Trophoblast cell (in vitro differentiated cells and primary cell): Measurements from ENCODE around the gene GABRR3.

ENCODE experiments used
- DNase-seq, 2 donors: peaks; one replicate each; pipeline ENCODE4 v3.0.0-alpha.2; 2016
- H2AFZ ChIP-seq: 2 replicates; pipeline ENCODE4 v1.6.1; 2013; ENCODE audit warnings: low read length, moderate library complexity, mild to moderate bottlenecking; ENCODE audit not compliant: insufficient read depth, poor library complexity
- H2AK5ac ChIP-seq: 2 replicates; pipeline ENCODE4 v1.6.1; 2013; ENCODE audit warnings: mild to moderate bottlenecking, low read length
- H2BK120ac ChIP-seq: 2 replicates; pipeline ENCODE4 v1.6.1; 2013; ENCODE audit warnings: low read length, mild to moderate bottlenecking, moderate library complexity; ENCODE audit not compliant: insufficient read depth, poor library complexity
- H2BK12ac ChIP-seq: 2 replicates; pipeline ENCODE4 v1.6.1; 2013; ENCODE audit warnings: mild to moderate bottlenecking, low read length, moderate library complexity
- H2BK5ac ChIP-seq: 2 replicates; pipeline ENCODE4 v1.6.1; 2013; ENCODE audit warnings: low read length, low read depth, moderate library complexity, mild to moderate bottlenecking; ENCODE audit not compliant: poor library complexity
- H3K14ac ChIP-seq: 2 replicates; pipeline ENCODE4 v1.6.1; 2013; ENCODE audit warnings: mild to moderate bottlenecking, low read length
- H3K18ac ChIP-seq: 2 replicates; pipeline ENCODE4 v1.6.1; 2013; ENCODE audit warnings: mild to moderate bottlenecking, low read length
- H3K23ac ChIP-seq: 2 replicates; pipeline ENCODE4 v1.6.1; 2013; ENCODE audit warnings: low read length
- H3K27ac ChIP-seq: 2 replicates; pipeline ENCODE4 v1.5.1; 2013; ENCODE audit warnings: low read depth, mild to moderate bottlenecking, inconsistent platforms, low read length, moderate library complexity
- H3K27me3 ChIP-seq: 2 replicates; pipeline ENCODE4 v1.6.1; 2013; ENCODE audit warnings: inconsistent platforms, mild to moderate bottlenecking, low read length, moderate library complexity; ENCODE audit not compliant: insufficient read depth
- H3K36me3 ChIP-seq, 2 experiments: 1 replicate in 1 of 2; 2 replicates in 1 of 2; pipeline ENCODE4 v1.6.1; 2013; ENCODE audit warnings: low read length in 2 of 2, mild to moderate bottlenecking in 2 of 2, moderate library complexity in 1 of 2; ENCODE audit not compliant: insufficient read depth in 2 of 2, control insufficient read depth in 1 of 2
- H3K4ac ChIP-seq: 2 replicates; pipeline ENCODE4 v1.6.1; 2013; ENCODE audit warnings: low read depth, mild to moderate bottlenecking, low read length, moderate library complexity
- H3K4me1 ChIP-seq, 2 experiments: 1 replicate in 1 of 2; 2 replicates in 1 of 2; pipeline ENCODE4 v1.6.1; 2013; ENCODE audit warnings: low read length in 2 of 2, mild to moderate bottlenecking in 2 of 2, moderate library complexity in 1 of 2; ENCODE audit not compliant: insufficient read depth in 2 of 2, control insufficient read depth in 1 of 2
- H3K4me2 ChIP-seq: 2 replicates; pipeline ENCODE4 v1.6.1; 2013; ENCODE audit warnings: inconsistent platforms, mild to moderate bottlenecking, low read length, moderate library complexity
- H3K4me3 ChIP-seq: 2 replicates; pipeline ENCODE4 v1.5.1; 2013; ENCODE audit warnings: mild to moderate bottlenecking, low read depth, low read length, inconsistent platforms
- H3K79me1 ChIP-seq: one replicate; pipeline ENCODE4 v1.6.1; 2013; ENCODE audit warnings: low read length
- H3K79me2 ChIP-seq: 2 replicates; pipeline ENCODE4 v1.6.1; 2013; ENCODE audit warnings: low read length, mild to moderate bottlenecking; ENCODE audit not compliant: control insufficient read depth, insufficient read depth, poor library complexity
- H3K9ac ChIP-seq: 2 replicates; pipeline ENCODE4 v1.6.1; 2013; ENCODE audit warnings: mild to moderate bottlenecking, low read length
- H3K9me3 ChIP-seq: 2 replicates; pipeline ENCODE4 v1.6.1; 2013; ENCODE audit warnings: low read depth, mild to moderate bottlenecking, control low read depth, inconsistent platforms, low read length; ENCODE audit not compliant: insufficient read depth
- H4K12ac ChIP-seq: 2 replicates; pipeline ENCODE4 v1.6.1; 2013; ENCODE audit warnings: low read depth, mild to moderate bottlenecking, low read length, moderate library complexity
- H4K8ac ChIP-seq: 2 replicates; pipeline ENCODE4 v1.6.1; 2013; ENCODE audit warnings: low read depth, mild to moderate bottlenecking, low read length, moderate library complexity
- H4K91ac ChIP-seq: one replicate; pipeline ENCODE4 v1.6.1; 2013; ENCODE audit warnings: low read depth, mild to moderate bottlenecking, low read length, moderate library complexity
- WGBS: extraction: QIAGEN DNeasy Blood & Tissue Kit; methylation state at CpG from one replicate; pipeline ENCODE4 v1.1.7; 2013; ENCODE audit warnings: missing lambda C conversion rate; ENCODE audit not compliant: insufficient read length, insufficient coverage; ENCODE audit errors: extremely low coverage; 5-methylcytosine and 5-hydroxymethylcytosine counted together

GABRR3 gene

GRCh38 chr3:98038286-98038685, 3.2 kb upstream of the GABRR3 start:
- no peak overlapping the region for H2BK5ac ChIP-seq
- no peak overlapping the region for H2AK5ac ChIP-seq
- H3K23ac ChIP-seq = no peak overlapping the region
- H3K4ac ChIP-seq = no peak overlapping the region
- no peak overlapping the region for H3K9ac ChIP-seq
- no peaks in the 10 kb centered on the region for H3K27me3 ChIP-seq
- no peaks in the 10 kb centered on the region for H3K79me1 ChIP-seq
- H3K18ac ChIP-seq = no peak overlapping the region
- no peak overlapping the region for H2BK12ac ChIP-seq
- H4K8ac ChIP-seq = no peak overlapping the region
- no CpG with 5 or more reads among the region's 3 CpGs for WGBS
- H3K14ac ChIP-seq = no peak overlapping the region
- DNase-seq = no peak
- no peaks in the 10 kb centered on the region for H3K9me3 ChIP-seq
- H3K4me2 ChIP-seq = no peak overlapping the region
- H4K91ac ChIP-seq = no peak overlapping the region
- no peak overlapping the region for H2BK120ac ChIP-seq
- H4K12ac ChIP-seq = no peak overlapping the region
- no peak overlapping the region for H2AFZ ChIP-seq
- H3K27ac ChIP-seq = no peak overlapping the region
- H3K4me1 ChIP-seq = no peaks in the 10 kb centered on the region
- H3K79me2 ChIP-seq = no peaks in the 10 kb centered on the region
- H3K4me3 ChIP-seq = no peak overlapping the region
- no peaks in the 10 kb centered on the region for H3K36me3 ChIP-seq

- no peak overlapping the region for H4K91ac ChIP-seq
- no peaks in the 10 kb centered on the region for H3K9me3 ChIP-seq
- H3K9ac ChIP-seq = no peak overlapping the region
- no peaks in the 10 kb centered on the region for H3K4me1 ChIP-seq
- H3K79me1 ChIP-seq = no peaks in the 10 kb centered on the region
- H3K4ac ChIP-seq = no peak overlapping the region
- H3K14ac ChIP-seq = no peak overlapping the region
- WGBS = no CpG with 5 or more reads among the region's 2 CpGs
- no peak for DNase-seq
- no peaks in the 10 kb centered on the region for H3K36me3 ChIP-seq
- H3K27me3 ChIP-seq = no peaks in the 10 kb centered on the region
- H3K18ac ChIP-seq = no peak overlapping the region
- no peak overlapping the region for H4K8ac ChIP-seq
- no peak overlapping the region for H4K12ac ChIP-seq
- no peaks in the 10 kb centered on the region for H3K79me2 ChIP-seq
- no peak overlapping the region for H3K4me3 ChIP-seq
- H3K27ac ChIP-seq = no peak overlapping the region
- H2BK12ac ChIP-seq = no peak overlapping the region
- H2BK5ac ChIP-seq = no peak overlapping the region
- H2BK120ac ChIP-seq = no peak overlapping the region
- H2AFZ ChIP-seq = no peak overlapping the region
- no peak overlapping the region for H3K23ac ChIP-seq
- no peak overlapping the region for H2AK5ac ChIP-seq
- H3K4me2 ChIP-seq = no peak overlapping the region
Observed at GRCh38 chr3:98034486-98034885, 629 bp downstream of the GABRR3 start.

- H3K9ac ChIP-seq = no peak overlapping the region
- no peak overlapping the region for H4K91ac ChIP-seq
- no peak overlapping the region for H2BK5ac ChIP-seq
- no peaks in the 10 kb centered on the region for H3K4me1 ChIP-seq
- no peak overlapping the region for H2BK120ac ChIP-seq
- H2BK12ac ChIP-seq = no peak overlapping the region
- H3K27ac ChIP-seq = no peak overlapping the region
- H3K36me3 ChIP-seq = no peaks in the 10 kb centered on the region
- H3K4ac ChIP-seq = no peak overlapping the region
- no peak overlapping the region for H3K23ac ChIP-seq
- DNase-seq = peak; percentile 56 to 92
- H4K8ac ChIP-seq = no peak overlapping the region
- no peak overlapping the region for H3K4me3 ChIP-seq
- H3K18ac ChIP-seq = no peak overlapping the region
- H3K4me2 ChIP-seq = no peak overlapping the region
- H2AFZ ChIP-seq = no peak overlapping the region
- no peaks in the 10 kb centered on the region for H3K79me1 ChIP-seq
- no peak overlapping the region for H3K14ac ChIP-seq
- WGBS = no CpG with 5 or more reads among the region's 2 CpGs
- H3K79me2 ChIP-seq = no peaks in the 10 kb centered on the region
- no peaks in the 10 kb centered on the region for H3K27me3 ChIP-seq
- no peaks in the 10 kb centered on the region for H3K9me3 ChIP-seq
- H4K12ac ChIP-seq = no peak overlapping the region
- no peak overlapping the region for H2AK5ac ChIP-seq
Observed at GRCh38 chr3:98034036-98034435, 1.1 kb downstream of the GABRR3 start.

- WGBS = no CpG with 5 or more reads among the region's 1 CpG
- no peaks in the 10 kb centered on the region for H3K9me3 ChIP-seq
- no peak overlapping the region for H2AK5ac ChIP-seq
- H3K4me1 ChIP-seq = no peaks in the 10 kb centered on the region
- no peak overlapping the region for H2BK120ac ChIP-seq
- H2BK12ac ChIP-seq = no peak overlapping the region
- H3K23ac ChIP-seq = no peak overlapping the region
- no peak overlapping the region for H2AFZ ChIP-seq
- no peaks in the 10 kb centered on the region for H3K27me3 ChIP-seq
- no peak for DNase-seq
- H3K9ac ChIP-seq = no peak overlapping the region
- no peaks in the 10 kb centered on the region for H3K79me1 ChIP-seq
- no peak overlapping the region for H3K4ac ChIP-seq
- no peaks in the 10 kb centered on the region for H3K36me3 ChIP-seq
- H3K79me2 ChIP-seq = no peaks in the 10 kb centered on the region
- no peak overlapping the region for H3K27ac ChIP-seq
- no peak overlapping the region for H4K8ac ChIP-seq
- H3K4me2 ChIP-seq = no peak overlapping the region
- H2BK5ac ChIP-seq = no peak overlapping the region
- no peak overlapping the region for H4K91ac ChIP-seq
- H3K14ac ChIP-seq = no peak overlapping the region
- H3K18ac ChIP-seq = no peak overlapping the region
- no peak overlapping the region for H4K12ac ChIP-seq
- H3K4me3 ChIP-seq = no peak overlapping the region
Observed at GRCh38 chr3:98032904-98033303, 2.2 kb downstream of the GABRR3 start.
